Left colon (tissue), 2 donors: ENCODE data around the gene ZC2HC1C. TPM values are rescaled to one million over a fixed set of nuclear protein-coding genes. Genes with fewer than 3 reads are reported as not detected.
A peak's percentile ranks its signal among the peaks of the same experiment; 100 is the strongest.
"Not testable (repeated sequence)": the region's sequence is repeated elsewhere in the genome, so short reads cannot be mapped to it uniquely, and the experiment has no call there.

ENCODE experiments used
- ATAC-seq: fragments of 200-7000 bp; cut with Tn5 transposase; one replicate; pipeline ENCODE4 v1.9.1; 2020; ENCODE audit warnings: mild to moderate bottlenecking, moderate library complexity
- DNase-seq, 2 donors: peaks; one replicate each; pipeline ENCODE4 v3.0.0-alpha.2; 2020
- intact Hi-C, 2 donors: fragments of 100-400 bp; cut with DNase I in 1 of 2; cut with micrococcal nuclease in 1 of 2; formaldehyde crosslinking; loops; one replicate each; pipeline versions ENCODE4 v1.11.2 to v1.14.0; 2022; cut with DNase I, micrococcal nuclease
- total RNA-seq, 2 donors: library from RNA; stranded (reverse); fragmentation: NEBNext Ultra II Directional; extraction: Animal tissue kit (Norgen Biotek cat#: 25700); gene quantifications; one replicate each; pipeline ENCODE4 v1.2.1, GENCODE V29; 2021
- donor health status: DM: no; HTN: no; CAD: no.
- donor health status: DM: yes; HTN: yes; CAD: no.

Gene ZC2HC1C
- total RNA-seq, 2 donors from 2014 or later: 3.9 to 4.8 TPM

DNA sequence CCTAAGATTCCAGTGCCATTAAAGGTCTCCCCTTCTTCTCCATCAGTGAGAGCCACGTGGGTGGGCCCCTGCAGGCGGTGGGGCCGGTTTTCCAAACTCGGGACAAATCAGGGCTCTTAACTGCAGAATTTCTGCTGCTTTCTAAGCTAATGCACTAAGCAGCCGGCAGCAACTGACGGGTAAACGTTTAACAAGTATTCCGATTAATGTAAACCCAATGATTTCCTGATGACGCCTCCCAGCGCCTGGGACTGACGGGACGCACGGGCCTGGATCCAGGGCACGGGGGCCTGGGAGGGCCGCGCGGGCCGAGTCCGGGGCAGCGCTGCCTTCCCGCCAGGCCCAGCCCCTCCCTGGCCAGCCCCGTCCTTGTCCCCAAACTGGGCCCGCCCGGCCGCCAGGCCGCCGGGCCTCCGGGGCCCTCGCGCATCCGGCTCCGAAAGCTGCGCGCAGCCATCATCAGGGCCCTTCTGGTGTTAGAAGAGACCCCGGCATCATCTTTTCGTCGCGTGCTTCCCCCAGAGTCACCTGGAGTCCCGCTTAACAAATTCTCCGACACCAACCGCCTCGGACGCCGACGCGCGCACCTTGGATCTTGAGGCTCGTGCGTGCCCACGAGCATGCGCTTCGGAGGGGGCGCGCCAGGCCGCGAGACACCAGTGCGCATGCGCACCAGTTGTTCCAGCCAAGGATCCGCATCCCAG is 18.4 kb upstream of the ZC2HC1C start, which contains the start of gene MLH3:
MLH3 (minus strand) TSS at position 616 of the 704 bp plus-strand sequence. CDS start 1,812 bp downstream, outside the sequence.
- intact Hi-C loops: no loop called here
- peak; percentile 94 for ATAC-seq
- peak; percentile 82 to 89 for DNase-seq

DNA sequence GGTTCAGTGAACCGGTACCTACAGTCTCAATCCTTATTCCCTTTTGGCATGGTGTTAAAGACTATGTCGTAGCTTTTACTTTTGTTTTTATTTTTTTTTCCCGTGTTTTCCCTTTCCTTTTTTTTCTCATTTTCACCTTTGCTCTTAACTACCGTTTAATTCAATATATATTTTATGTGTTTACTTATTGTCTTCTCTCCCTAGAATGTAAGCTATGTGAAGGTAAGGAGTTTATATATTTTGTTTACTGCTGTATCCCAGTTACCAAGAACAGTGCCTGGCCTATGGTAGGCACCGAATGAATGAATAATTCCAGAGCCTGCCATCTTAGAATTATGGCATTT is 17.9 kb upstream of the ZC2HC1C start:
- no peak for ATAC-seq
- DNase-seq: no peak
- intact Hi-C loops: no loop called here

DNA sequence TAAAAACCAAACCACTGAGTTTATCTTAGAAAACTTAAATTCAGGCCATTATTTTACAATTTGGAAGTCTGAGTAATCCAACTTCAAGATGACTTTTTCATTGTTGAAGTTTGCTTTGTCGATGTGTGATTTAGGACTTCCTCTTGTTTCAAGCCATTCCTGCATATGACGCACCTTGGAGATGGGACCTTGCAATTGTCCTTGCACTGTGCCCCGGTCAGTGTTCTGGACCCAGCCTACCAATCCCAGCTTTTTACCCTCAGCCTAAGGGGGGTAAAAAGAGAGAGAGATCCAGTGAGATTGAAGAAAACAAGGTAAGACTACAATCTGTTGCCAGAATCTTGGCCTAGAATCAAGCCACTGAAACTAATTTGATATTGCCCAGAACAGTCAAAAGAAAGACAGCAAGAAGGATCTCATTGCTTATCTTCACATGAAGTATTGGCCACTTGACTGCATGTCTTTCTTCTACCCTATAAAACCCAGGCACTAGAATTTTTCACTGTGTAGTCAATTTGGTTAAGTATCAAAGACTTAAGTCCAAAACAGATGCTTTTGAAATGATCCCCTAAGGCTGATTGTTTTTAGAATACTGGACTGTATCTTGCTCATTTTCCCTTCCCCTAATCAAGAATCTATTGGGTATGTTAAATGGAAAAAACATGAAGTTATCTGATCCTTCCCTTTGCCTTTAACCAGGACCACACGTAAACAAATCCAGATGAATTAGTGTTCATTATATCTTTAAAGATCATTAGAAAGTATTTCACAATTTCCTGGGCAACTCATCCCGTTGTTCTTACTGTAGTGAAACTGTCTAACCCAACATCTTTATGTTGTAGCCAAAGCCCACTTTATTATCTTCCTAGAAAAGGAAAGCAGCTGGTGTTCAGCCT is 15.8 kb upstream of the ZC2HC1C start:
- intact Hi-C loops: no loop called here
- ATAC-seq: no peak
- DNase-seq: no peak

DNA sequence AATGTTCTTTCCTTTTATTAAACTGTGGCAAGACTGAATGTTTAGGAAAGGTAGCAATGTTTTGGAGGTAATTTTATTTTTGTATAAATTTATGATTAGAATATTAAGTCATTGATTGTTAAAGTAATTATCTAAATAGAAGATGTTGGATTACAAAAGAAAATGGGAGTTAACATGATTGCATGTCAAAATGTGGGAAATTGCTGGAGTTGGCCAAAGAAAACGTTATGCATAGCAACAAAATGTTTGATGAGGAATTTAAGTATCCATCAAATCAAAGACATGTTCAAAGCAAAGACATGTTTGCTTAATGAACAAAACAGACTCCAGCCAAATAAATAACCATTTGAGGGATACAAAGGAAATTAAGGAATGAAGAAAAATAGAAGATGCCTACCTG is 15.0 kb upstream of the ZC2HC1C start:
- DNase-seq: no peak
- ATAC-seq: no peak
- intact Hi-C loops: no loop called here

DNA sequence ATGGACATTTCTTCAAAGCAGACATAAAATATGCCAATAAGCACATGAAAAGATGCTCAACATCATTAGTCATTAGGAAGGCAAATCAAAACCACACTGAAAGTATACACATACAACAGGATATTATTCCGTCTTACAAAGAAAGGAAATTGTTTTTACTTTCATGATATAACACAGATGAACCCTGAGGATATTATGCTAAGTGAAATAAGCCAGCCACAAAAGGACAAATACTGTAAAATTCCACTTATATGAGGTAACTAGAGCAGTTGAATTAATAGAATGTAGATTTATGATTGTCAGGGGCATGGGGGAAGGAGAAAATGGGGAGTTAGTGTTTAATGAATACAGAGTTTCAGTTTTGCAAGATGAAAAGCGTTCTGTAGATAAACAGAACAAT is 9.8 kb upstream of the ZC2HC1C start:
- intact Hi-C loops: no loop called here
- DNase-seq (no peak), ATAC-seq (no peak)

DNA sequence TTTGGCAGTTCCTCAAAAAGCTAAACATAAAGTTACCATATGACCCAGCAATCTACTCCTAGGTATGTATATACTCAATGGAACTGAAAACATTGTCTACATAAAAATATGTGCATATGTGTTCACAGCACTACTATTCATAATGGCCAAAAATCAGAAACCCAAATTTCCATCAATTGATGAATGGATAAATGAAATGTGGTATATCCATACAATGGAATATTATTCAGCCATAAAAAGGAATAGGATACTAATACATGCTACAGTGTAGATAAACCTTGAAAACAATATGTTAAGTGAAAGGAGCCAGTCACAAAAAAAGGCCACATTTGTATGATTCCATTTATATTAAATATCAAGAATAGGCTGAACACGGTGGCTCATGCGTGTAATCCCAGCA is 9.0 kb upstream of the ZC2HC1C start:
- intact Hi-C loops: no loop called here
- DNase-seq (no peak), ATAC-seq (no peak)

DNA sequence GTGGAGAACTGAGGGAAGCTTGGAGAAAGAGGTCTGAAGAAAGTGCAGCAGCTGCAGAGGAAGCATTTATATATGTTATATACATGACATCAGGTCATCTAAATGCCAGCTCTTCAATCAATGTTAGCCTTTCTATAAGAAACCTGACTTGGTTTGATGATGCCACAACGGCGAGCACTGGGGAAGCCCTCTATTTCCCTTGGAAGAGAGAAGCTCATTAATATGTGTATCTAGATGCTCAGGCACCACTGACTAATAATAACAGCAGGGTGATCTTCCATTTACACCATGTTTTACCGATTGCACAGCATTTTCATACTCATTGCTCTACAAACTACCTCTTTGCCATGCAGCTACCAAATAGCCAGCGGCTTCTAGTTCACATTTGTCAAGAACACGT is 6.4 kb upstream of the ZC2HC1C start:
- intact Hi-C loops: no loop called here
- DNase-seq (no peak), ATAC-seq (no peak)

DNA sequence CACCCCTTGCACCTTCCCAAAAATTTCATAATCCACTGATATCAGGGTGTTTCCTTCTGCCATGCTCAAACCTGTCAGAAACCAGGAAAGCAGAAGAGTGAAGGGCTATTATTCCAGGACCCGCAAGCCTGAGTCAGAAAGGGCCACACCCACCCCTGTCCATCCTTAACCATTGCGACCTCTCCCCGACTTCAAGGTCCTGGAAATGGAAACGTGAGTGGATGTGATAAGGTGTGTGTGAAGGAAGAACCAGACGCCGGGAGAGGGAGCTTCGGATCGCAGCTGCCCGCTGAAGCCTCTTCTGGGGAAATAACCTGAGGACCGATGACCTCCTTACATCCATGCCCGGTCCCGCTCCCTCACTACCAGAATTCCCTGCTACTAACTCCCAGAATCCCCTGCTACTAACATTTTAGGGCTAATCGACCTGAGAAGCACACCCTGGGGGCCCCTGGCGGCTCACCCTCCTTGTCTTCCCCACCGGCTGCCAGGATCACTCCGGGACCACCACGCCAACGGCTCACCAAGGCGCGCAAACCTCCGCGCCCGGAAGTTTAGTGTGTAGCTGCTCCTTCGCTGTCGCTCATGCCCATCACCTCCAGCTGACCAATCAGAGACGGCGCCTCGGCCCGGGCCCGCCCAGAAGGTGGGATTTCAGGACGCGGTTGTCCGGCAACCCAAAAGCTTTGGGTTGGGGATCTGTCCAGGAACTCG is 5.8 kb upstream of the ZC2HC1C start, which contains the start of gene ACYP1:
ACYP1 (minus strand) TSS at position 534 of the 714 bp plus-strand sequence; CDS start at position 63, 471 bp downstream.
- ATAC-seq: peak; percentile 96
- peak; percentile 92 to 94 for DNase-seq
- intact Hi-C loops: no loop called here

DNA sequence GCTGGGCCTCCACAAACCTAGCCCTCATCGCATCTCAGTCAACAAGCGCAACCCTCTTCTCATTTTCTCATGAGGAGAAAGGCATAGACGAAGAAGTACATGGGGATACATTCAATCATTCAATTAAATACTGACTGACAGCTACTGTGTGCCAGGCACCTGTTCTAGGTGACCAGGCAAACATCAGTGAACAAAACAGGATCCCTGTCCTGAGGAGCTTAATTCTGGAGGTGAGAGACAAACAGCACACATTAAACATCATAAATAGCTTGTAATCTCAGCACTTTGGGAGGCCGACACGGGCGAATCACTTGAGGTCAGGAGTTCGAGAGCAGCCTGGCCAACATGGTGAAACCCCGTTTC is 5.3 kb upstream of the ZC2HC1C start:
- intact Hi-C loops: no loop called here
- DNase-seq (no peak), ATAC-seq (peak; percentile 11)

DNA sequence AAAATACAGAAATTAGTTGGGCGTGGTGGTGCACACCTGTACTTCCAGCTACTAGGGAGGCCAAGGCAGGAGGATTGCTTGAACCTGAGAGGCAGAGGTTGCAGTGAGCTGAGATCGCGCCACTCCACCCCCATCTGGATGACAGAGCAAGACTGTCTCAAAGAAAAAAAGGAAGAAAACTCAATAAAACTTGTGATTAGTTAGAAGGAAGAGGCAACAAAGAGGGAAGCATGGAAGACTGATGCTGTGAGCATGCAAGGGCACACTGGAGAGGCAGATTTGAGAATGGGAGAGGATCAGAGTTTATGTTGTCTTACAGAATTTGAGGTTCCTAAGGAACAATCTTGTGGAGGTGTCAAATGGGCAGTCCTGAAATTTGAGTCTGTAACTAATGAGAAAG is 2.8 kb upstream of the ZC2HC1C start:
- no peak for ATAC-seq
- no peak for DNase-seq
- intact Hi-C loops: no loop called here

DNA sequence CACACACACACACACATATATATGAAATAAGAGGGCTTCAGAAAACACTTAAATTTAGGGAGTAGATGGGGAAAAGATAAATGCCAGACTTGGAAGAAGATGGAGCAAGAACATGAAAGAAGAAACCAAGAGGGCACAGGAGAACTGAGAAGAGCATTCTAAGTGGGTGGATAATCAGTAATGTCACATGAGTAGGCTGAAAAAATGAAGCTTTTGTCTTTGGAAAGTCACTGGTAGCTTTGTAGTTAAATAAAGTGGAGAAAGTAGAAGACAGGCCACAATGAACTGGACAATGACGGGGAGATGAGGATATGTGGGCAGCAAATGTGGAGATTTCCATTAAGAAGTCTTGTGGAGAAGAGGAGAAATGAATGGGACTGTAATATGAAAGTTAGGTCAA is 2.2 kb upstream of the ZC2HC1C start:
- DNase-seq (no peak), ATAC-seq (no peak)
- intact Hi-C loops: no loop called here

DNA sequence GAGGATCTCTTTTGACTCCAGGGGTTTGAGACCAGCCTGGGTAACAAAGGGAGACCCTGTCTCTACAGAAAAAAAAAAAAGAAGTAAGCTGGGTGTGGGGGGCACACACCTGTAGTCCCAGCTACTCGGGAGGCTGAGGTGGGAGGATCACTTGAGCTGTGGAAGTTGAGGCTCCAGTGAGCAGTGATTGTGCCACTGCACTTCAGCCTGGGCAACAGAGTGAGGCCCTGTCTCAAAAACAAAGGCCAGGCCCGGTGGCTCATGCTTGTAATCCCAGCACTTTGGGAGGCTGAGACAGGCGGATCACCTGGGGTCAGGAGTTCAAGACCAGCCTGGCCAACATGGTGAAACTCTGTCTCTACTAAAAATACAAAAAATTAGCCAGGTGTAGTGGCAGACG is 1.7 kb upstream of the ZC2HC1C start:
- DNase-seq, ATAC-seq, intact Hi-C loops: not testable (repeated sequence)

DNA sequence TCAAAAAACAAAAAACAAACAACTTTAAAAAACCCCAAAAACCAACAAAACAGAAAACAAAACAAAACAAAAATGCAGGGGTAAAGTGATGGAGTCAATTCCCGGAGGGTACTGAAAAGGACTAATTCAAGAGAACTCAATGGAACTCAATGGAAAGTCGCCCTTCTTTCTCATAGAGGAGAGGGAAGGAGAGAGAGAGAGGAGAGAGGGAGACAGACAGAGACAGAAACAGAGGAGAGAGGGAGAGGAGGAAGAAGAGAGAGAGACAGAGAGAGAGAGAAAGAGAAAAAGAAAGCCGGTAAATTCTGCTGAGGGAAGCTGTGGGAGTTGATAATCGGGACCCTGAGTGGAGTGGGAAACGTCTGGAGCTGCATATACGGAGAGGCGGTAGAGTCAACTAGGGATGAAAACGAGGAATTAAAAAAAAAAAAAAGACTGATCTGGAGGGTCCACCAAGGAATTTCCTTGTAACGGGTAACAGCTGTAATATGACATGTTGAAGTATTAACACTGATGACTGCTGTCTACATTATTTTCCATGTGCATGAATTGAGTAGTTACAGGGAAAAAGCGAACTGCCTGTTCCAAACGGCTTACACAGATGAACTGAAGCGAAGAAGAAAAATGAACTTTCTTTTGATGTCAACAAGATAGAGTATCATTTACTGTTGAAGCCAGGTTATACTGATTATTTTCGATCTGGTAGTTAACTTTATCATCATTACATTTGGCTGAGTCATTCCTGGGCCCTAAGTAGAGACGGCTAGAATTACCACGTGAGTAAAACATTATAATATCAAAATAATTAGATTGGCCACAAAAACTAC is 934 bp upstream of the ZC2HC1C start:
- intact Hi-C loops: no loop called here
- DNase-seq (no peak), ATAC-seq (peak; percentile 8)

DNA sequence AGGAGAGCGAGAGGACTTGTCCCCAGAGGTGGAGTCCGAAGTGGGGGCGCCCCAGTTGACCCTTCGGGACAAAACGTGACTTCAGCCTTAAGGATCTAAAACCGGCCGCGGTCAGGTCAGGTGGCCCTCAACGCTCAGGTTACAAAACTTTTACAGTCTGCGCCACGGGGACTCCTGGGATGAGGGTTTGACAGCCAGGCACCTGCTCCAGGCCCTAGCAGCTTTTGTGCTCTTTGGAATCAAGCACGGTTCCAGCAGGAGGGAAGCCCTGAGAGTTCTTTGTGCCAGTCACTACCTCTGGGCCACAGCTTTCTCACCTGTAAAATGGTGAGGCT is 337 bp downstream of the ZC2HC1C start:
- intact Hi-C loops: no loop called here
- no peak for DNase-seq
- peak; percentile 37 for ATAC-seq

DNA sequence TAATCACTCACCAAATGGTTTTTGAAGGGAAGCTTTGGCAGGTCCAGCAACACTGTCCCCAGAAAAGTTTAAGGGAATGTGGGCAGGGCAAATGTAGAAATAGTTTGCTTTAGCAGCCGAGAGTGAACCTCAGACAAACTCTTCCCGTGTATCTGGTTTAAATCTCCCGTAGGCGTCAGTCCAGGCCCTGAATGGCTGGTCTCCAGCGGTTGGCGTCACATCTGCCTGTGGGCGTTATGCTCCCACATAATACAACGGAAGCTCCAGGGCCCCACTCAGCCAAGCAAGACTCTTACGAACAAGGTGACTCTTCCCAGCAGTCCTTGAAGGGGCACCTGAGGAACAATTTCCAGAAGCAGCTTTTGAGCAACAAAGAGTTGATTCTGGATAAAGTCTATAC is 942 bp downstream of the ZC2HC1C start:
- ATAC-seq (no peak), DNase-seq (peak in 1 of 2 donors; percentile 55)
- intact Hi-C loops: no loop called here

DNA sequence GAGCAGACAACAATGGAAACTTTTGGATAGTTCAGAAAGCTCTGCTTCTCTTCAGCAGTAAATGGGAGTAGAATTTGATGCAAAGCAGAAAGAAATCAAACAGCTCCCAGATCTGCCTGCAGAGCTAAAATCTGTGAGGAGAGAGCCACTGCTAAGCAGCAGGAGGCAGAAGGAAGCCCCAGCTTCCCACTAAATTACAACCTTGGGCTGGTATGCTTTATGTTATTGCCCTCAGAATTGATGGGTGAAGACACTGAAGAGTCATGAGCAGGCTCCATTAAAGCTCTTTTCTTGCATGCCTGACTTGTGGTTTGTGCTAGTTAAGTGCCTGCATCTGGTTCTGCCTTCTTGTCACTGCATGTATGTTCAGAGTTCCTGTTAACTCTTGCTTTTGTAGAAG is 8.4 kb downstream of the ZC2HC1C start:
- ATAC-seq (no peak), DNase-seq (no peak)
- intact Hi-C loops: no loop called here

DNA sequence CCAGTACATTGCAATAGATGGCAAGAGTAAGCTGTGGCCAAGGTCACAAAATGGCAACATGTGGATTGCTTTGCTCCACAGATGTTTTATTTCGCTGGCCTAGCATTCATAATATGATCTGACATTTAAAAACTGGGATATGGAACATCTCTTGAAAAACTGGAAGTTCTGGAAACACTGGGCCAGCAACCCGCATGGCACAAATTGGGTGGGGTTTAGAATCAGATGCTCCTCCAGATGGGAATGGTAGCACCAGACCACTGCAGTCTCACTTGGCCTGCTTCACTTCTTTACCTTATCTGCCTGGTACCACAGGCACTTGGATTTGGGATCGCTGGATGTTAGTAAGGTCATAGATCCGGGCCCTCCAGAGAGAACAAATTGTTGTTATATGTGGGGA is 10.1 kb downstream of the ZC2HC1C start:
- intact Hi-C loops: no loop called here
- ATAC-seq (no peak), DNase-seq (no peak)

DNA sequence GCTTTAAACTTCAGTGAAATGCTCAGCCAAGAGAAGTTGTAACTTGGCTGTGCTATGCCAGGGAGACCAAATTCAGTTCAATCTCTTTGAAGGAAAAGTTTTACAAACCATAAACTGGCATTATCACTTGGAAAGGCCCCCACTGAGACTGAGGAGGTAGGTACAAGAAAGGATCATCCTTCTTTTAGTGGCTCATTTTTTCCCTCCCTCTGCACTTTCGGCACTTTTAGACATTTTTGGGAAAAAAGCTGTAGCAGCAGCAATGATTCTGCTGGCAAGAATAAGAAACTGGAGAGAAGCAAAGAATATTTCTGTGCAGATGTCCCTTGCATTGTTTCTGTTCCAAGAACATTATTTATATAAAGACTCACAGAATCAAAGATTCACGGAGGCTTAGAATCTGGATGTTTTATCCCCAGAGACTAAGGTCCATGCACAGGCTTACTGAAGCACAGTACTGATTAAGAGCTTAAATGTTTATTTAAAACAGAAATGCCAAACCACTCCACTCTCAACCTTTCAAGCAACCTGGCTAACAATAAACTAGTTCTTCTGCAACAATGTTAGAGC is 12.3 kb downstream of the ZC2HC1C start:
- DNase-seq (no peak), ATAC-seq (no peak)
- intact Hi-C loops: no loop called here

DNA sequence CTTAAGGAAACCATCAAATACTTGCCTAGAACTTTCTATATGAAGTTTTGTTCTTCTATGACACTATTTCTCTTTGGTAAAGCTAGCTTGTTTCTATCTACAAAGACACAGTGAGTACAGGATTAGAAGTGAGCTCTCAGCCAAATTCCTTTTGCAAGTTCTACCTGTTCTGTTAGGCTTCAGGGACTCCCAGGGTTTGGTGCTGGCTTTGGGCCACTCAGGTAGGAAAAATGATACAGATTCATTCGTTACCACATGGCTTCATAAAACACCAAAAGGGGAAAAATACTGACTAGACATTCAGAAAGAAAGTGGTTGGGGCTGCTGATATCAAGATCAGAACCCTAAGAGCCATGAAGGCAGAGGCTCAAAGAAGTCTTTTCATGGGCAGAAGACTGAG is 13.8 kb downstream of the ZC2HC1C start:
- intact Hi-C loops: no loop called here
- ATAC-seq (no peak), DNase-seq (no peak)
